GM18517 (cell line): ENCODE measurements around the gene MOB1A.
A peak's percentile ranks its signal among the peaks of the same experiment; 100 is the strongest.
"Not testable (repeated sequence)": the region's sequence is repeated elsewhere in the genome, so short reads cannot be mapped to it uniquely, and the experiment has no call there.

ENCODE experiments used
- ATAC-seq: cut with Tn5 transposase; IDR thresholded peaks from one replicate; pipeline ENCODE4 v1.9.1; 2021; ENCODE audit warnings: mild to moderate bottlenecking, moderate library complexity; ENCODE audit not compliant: unreplicated experiment

The MOB1A gene

GRCh38 chr2:74149570-74150319 is 28.9 kb downstream of the MOB1A start:
- ATAC-seq, result no peak

GRCh38 chr2:74149247-74149525 is 29.5 kb downstream of the MOB1A start:
- no peak for ATAC-seq

DNA sequence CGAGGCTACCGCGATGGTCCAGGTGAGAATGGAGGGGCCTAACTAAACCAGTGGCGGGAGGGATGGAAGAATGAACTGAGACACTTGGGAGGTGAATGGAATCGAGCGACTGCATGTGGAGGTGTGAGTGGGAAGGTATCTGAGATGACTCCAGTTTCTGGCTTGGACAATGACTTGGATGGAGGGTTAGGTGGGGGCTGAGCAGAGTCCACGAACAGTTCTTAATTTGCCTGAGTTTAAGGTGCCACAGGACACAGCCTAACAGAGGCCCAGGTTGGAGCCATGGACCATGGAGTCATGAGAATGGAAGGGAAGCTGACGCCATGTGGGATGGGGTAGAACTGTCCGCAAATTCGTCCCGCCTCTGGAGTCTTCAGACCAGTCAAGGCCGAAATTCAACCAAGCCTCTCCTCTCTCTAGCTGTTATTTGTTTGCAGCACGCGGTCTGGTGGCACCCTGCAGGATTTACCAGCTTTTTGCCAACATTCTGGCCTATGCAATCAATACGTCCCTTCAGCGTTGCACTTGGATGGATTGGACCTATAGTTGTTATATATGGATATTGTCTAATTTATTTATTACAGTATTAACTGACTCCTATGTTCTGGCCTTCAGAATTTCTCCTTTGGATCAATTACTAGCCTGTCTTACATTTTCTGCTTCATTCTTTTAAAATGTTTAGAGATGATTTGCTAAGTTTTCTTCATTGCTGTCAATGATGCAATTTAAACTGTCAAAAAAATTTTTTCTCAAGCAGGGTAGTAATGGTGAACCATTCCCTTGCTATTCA is 30.0 kb downstream of the MOB1A start:
- no peak for ATAC-seq

- ATAC-seq, result peak; percentile 70
Measured at GRCh38 chr2:74147727-74148456, 30.8 kb downstream of the MOB1A start, which contains the start of gene BOLA3. BOLA3 (minus strand) TSS chr2:74147912; CDS start chr2:74147874, 38 bp downstream.

- ATAC-seq, result peak; percentile 41
Measured at GRCh38 chr2:74146929-74147726, 31.6 kb downstream of the MOB1A start.

- ATAC-seq, result no peak
Measured at GRCh38 chr2:74142340-74142739, 36.3 kb downstream of the MOB1A start.

- no peak for ATAC-seq
Measured at GRCh38 chr2:74138600-74139323, 39.9 kb downstream of the MOB1A start.

GRCh38 chr2:74137651-74138599 is 40.8 kb downstream of the MOB1A start:
- no peak for ATAC-seq

- no peak for ATAC-seq
Measured at GRCh38 chr2:74131901-74132300, 46.8 kb downstream of the MOB1A start.

DNA sequence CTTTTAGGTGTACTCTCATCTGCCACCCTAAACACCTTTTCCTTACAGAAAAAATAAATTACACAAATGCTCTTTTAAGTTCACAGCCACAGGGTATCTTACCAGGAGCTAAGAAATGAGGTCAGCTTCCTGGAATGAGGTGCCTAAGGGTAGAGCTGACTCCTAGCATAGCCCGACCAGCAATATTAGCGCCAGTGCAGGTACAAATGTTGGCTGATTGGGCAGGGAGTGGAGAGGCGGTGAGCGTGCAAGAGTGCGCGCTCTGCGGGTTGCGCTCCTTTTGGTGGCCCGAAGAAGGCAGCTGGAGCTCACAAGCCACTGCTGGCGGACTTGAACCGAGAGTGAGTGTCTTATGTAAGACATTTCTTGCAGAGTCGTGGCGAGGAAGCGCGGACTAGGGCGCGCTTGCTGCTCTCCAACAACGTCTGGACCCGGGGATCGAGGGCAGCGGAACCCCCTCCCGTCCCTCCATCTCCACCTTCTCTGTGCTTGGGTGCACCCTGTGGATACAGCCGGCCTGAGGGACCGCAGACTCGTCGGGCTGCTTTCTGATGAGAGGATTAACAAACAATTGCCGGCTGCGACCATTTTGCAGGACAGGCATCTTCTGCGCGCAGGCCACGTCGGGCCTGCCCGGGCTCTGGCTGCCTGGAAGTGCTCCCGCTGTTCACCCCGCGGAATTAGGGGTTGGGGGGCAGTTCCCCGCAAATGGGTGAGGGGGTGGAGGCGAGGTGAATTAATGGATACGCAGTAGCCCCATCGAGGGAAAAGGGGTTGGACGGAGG is 48.3 kb downstream of the MOB1A start:
- ATAC-seq, result no peak

GRCh38 chr2:74128206-74128605 is 50.5 kb downstream of the MOB1A start:
- no peak for ATAC-seq

DNA sequence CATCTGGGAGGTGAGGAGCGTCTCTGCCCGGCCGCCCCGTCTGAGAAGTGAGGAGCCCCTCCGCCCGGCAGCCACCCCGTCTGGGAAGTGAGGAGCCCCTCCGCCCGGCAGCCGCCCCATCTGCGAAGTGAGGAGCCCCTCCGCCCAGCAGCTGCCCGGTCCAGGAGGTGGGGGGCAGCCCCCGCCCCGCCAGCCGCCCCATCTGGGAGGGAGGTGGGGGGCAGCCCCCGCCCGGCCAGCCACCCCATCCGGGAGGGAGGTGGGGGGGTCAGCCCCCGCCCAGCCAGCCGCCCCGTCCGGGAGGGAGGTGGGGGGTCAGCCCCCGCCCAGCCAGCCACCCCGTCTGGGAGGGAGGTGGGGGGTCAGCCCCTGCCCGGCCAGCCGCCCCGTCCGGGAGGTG is 54.7 kb downstream of the MOB1A start:
- ATAC-seq, result not testable (repeated sequence)

GRCh38 chr2:74121846-74122245 is 56.8 kb downstream of the MOB1A start:
- not testable (repeated sequence) for ATAC-seq

GRCh38 chr2:74119912-74120825 is 58.5 kb downstream of the MOB1A start:
- ATAC-seq, result peak; percentile 90

DNA sequence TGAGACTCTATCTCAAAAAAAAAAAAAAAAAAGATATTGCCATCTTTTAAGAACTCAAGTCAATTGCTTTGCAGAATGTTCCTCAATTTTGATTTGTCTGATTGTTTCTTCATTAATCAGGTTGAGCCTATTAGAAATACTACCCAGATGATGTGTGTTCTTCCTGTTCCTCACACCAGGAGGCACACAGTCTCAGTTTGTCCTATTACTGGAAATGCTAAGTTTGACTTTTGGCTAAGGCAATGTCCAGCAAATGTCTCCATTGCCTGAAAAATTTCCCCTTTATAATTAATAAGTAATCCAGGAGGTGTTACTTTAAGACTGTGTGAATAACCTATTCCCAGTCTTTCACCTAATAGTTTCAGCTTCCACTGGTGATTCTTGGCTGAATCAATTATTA is 59.3 kb downstream of the MOB1A start:
- ATAC-seq, result no peak

- no peak for ATAC-seq
Measured at GRCh38 chr2:74111380-74111779, 67.3 kb downstream of the MOB1A start.

DNA sequence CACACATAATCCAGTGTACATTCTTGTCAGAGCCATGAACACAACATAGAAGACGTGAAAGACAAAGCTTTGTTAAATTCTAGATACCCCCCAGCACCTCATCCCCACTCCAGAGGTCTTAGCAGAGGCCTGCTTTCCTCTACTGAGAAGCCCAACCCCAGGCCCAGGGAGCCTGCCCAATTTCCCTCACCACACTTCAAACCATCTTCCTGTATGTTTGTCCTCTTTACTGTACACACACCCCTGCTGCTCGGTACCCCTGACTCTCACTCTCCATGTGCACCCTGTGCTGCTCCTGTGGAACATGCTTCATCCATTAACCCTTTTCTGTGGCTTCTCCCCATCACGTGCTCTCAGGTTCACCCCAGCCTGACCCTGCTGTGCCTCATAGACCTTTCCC is 68.1 kb downstream of the MOB1A start:
- ATAC-seq, result no peak
